Activated T-cell treated with anti-CD3 and anti-CD28 coated beads for 1 hour (primary cell): ENCODE data around the gene DCBLD1.

Source experiments
- DNase-seq: peaks from one replicate; pipeline ENCODE4 v3.0.0-alpha.2; 2020; ENCODE audit warnings: low read depth

Gene DCBLD1

DNA sequence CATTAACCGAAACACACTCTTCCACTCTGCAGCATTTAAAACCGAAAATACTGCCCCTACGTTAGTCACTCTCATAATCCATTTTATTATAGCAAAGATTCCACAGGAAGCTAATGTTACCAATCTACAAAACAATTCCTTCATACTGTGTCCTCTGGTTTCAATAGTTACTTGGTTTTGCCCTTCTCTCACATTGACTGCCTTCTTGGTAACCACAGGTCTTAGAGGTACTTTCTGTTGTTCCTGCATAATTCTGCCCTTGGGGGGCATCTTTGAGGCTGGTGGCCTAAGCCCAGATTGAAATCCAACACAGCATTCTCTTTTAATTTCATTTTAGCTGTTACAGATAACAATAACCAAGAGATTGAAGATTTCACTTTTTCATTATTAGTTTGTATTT is 9.8 kb upstream of the DCBLD1 start:
- DNase-seq = no peak

DNA sequence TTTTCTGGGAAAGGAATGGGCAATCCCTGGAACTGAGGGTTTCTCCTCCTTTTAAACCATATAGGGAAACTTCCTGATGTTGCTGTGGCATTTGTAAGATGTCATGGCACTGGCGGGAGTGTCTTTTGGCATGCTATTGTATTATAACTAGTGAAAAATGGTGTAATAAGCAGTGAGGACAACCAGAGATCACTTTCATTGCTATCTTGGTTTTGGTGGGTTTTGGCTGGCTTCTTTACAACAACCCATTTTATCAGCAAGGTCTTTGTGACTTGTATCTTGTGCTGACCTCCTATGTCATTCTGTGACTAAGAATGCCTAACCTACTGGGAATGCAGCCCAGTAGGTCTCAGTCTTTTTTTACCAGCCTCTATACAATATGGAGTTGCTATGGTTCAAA is 9.1 kb upstream of the DCBLD1 start:
- DNase-seq = no peak

DNA sequence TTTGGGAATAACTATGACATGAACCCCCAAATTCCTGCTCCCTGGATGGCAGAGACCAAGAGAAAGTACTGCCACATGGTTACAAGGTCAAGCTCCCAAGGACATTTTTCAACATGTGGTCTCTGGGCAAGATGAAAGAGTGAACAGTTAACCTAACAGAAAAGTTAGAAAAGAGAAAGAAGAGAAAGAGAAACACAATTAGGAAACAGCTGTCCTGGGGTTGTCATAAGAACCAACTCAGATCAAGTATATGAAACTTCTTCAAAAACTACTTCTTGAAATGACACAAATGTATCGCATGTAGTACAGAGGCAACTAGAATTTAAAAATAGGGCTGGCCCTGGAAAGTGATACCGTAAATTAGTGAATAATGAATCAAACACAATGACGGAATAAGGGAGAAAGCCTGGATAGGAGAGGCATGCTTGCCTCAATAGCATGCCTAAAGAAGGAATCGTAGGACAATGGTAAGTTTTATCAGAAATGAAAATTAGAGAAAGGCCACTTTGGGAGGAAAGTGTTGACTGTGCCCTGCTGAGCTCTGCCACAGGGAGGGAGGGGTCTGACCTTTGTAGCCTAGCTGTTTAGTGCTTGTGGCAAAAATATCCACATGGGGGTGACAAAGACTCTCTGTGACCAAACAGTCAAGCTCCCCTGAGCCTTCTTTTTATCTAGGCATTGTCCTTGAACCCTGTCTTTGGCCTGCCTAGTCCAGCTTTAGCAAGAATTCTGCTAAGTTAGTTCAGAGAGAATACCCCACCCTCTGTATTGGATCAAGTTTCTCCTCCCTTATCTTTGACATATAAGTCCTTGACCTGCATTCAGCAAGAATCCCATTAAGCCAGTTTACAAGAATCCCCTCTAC is 4.3 kb upstream of the DCBLD1 start:
- no peak for DNase-seq

DNA sequence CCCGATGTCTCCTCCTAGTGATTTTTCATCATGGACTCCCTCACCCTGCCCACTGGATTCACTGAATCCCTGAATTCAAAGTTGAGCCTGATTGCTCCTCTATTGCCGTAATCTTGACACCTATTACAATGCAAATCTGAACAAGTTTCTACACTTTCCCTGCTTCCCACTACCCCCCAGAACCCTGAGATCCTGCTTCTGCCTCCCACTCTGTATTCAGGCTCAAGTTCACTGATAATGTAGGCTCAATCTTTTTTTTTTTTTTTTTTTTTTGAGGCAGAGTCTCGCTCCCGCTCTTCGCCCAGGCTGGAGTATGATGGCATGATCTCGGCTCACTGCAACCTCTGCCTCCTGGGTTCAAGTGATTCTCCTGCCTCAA is 3.6 kb upstream of the DCBLD1 start:
- no peak for DNase-seq

DNA sequence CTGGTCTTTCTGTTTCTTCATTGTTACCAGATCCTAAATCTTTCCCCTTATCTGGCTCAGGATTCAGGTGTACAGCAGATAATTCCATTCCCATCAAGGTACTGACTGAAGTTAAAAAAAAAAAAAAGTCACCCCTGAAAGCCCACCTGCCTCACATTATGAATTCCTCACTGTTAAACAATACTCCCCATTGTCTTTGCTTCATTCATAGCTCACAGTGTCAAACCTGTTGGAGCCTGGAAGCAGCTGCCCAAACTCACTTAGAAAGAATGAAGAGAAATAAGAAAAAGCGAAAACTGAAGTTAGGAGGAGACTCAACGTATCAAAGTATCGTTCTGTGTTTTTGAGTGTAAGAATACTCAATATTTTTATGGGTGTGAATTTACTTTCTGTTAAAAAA is 1.8 kb upstream of the DCBLD1 start:
- DNase-seq = no peak

DNA sequence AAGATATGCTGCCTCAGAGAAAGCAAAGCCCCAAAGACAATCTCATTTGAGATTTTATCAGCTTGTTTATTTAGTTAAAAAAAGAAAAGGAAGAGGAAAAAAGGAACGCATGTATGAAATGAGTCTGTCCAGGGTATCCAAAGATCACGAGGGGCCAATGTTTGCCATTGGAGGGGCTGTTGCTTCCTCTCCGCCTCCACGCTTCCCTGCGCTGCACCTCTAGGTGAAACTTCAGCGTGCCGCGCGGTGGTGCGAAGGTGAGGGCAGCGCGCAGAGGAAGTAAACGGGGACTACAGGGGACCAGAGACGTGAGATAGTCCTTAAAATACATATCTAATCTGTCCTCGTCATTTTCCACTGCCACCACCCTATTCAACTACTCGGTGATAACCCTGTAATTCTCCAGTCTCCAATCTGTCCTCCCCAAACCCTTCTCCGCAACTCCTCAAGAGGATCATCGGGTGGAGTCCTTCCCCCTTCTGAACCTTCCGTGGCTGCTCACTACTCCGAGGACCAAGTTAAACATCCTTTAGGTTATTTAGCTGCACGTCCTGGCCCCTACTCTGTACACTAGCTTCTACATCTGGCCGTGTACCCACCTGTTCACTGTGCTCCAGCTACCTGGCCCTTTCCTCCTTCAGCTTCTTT is 1.1 kb upstream of the DCBLD1 start:
- no peak for DNase-seq

DNA sequence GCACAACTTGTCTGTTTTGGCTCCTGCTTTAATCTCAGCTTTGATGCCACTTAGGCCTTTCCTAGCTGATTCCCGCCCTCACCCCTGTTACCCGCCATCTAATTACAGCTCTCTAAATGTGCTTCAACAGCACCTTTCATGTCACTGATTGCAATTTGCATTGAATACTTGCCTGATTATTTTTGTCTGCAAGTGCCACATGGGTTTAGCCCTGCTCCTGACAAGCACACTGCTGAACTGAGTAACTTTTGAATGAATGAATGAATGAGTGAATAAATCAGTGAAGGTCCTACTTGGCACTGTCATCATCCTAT is 591 bp upstream of the DCBLD1 start:
- DNase-seq = no peak

DNA sequence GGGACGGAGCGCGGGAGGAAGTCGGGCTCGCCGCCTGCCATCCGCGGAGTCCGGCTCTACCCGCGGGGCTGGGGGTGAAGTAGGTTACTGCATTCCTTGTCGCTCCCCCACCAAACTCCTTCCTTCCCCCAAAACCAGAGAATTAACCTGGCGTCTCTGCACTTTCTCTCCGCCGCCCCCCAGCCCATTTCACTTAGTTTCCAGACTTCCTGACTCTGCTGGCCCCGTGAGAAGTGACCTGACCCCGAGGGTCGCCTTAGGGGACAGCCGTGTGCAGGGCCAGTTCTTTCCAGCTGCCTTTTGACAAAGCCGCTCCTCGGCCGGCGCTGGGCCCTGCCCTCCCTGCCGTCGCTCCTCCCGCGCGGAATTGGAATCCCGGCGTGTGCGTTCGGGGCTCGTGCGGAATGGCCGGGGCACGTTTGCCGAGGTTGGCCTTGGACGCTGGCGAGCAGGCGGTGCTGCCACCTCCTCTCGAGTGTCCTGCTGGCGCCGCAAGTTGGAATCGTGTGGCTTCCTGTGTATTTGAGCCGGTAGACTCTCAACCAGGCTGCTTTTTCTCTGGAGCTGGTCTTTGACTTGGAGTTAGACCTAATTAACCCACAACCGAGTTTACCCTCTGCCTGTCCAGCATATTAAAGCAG is 650 bp downstream of the DCBLD1 start:
- no peak for DNase-seq

DNA sequence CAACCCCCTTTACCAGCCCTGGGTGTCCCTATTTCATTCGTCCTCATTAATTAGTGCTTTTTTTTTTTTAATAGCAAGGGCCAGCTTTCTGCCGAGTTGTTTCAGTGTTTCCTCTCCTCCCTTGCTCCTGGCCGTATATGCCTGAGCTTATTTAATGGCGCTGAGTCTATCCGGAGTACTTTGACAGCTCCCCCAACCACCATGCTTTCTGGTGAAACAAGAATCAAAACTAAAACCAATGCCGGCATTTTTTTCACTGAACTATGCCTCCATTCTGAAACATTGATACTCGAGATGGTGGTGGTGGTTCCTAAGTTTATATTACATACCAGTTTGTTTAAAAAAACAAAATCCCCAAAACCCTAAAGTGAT is 1.2 kb downstream of the DCBLD1 start:
- DNase-seq = no peak

DNA sequence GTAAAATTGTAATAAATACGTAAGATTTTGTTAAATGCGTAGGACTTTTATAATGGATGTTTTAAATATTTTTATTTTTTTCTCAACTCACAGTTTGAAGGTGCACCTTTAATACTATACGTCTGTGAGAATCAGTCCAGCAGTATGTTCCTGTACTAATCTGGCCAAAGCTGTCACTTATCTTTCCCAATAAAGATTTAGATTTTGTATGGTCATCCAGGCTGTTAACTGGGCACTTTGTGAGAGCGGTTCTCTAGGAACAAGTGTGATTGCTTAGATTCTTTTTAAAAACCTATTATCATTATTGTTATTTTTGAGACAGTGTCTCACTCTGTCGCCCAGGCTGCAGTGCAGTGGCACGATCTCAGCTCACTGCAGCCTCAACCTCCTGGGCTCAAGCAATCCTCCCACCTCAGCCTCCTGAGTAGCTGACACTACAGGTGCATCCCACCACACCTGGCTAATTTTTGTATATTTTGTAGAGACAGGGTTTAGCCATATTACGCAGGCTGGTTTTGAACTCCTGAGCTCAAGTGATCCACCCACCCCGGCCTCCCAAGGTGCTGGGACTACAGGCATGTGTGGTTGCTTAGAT is 1.7 kb downstream of the DCBLD1 start:
- no peak for DNase-seq

DNA sequence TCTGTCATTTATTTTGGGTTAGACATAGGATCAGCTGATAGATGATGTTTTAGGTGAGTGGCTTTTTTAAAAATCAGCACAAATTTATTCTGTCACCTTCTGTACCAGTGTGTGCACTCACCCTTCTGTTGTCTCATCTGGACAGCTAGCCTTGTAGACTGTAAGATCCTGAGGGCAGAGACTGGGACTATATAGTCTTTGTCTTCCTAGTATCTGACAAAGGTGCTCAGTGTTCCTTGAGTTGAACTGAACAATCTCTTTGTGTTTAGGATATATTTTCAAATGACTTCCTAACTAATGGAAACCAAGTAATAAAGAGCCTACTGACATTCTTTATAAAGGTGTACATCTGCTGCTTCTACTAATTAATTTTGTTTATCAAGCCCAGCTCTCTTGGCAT is 3.0 kb downstream of the DCBLD1 start:
- DNase-seq = no peak

DNA sequence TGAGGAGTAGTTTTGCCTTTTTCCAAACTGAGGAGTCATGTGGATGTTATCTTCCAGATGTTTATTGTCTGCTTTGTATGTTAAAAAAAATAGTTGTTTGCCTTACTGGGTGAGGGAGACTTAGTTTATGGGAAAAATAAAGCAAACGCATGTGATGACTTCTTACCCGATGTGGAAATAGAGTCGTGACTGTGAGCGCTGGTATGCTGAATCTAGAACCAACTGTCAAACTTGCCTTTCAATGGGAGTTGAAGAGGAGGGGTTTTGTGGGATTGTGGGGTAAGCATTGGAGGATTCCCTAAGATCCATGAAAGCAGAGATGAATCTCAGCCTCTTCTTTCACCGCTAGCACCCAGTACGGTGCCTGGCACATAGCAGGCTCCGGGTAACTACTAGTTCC is 5.3 kb downstream of the DCBLD1 start:
- no peak for DNase-seq

DNA sequence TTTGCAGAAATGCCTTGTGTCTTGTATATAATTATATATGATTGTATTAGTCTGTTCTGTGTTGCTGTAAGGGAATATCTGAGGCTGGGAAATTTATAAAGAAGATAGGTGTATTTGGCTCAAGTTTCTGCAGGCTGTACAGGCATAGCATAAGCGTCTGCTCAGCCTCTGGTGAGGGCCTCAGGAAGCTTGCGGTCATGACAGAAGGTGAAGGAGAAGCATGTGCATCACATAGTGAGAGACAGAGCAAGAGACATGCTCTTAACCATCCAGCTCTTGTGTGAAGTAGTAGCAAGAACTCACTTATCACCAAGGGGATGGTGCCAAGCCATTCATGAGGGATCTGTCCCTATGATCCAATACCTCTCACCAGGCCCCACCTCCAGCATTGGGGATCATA is 6.5 kb downstream of the DCBLD1 start:
- no peak for DNase-seq

DNA sequence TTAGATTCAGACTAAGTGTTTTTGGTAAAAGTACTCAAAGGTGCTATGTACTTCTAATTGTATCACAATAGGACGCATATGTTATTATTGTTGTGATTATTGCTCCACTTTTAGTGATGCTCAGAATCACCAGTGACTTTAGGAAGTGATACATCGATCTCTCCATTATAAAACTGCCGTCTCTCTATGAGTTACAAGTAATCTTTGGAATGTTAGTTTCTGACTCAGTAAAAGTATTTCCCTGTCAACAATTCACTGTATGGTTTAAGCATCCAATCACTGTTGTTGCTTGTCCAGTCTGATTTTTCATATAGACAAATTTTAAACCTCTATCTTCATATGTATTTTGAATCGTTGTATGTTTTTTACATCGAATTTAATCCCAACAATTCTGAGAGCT is 9.4 kb downstream of the DCBLD1 start:
- no peak for DNase-seq

DNA sequence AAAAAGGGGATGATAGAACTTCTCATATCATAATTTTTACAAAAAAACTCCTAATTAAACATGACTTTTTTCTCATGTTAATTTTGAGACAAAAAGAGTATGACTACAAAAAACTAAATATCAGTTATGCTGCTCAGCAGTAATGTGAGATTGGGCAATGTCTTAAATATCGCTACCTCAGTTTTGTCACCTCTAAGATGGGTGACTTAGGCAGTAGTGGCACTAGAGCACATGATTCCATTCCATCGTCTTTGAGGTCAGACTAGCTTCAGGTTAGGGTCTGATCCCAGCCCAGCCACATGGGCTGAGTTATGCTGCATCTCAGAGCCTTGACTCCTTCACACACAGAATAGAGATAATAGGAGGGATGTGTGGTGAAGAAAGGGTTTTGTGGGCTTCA is 11.0 kb downstream of the DCBLD1 start:
- DNase-seq = no peak

DNA sequence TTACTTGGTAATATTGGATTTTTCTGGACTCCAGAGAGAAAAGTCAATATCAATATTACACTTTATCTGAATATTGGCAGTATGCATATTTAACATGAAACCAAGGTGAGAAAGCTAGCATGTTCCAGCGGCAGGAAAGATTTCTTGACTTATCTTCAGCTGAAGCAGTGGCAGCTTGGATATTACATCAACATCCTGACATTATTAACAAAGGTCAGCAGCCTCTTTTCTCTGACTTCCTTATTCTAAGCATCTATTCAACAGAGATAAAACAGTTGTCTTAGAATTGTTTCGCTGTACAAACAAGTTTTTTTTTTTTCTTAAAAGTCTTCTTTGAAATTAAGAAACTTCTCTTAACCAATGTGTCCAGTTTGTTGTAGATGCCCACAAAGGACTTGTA is 11.8 kb downstream of the DCBLD1 start:
- DNase-seq = no peak

DNA sequence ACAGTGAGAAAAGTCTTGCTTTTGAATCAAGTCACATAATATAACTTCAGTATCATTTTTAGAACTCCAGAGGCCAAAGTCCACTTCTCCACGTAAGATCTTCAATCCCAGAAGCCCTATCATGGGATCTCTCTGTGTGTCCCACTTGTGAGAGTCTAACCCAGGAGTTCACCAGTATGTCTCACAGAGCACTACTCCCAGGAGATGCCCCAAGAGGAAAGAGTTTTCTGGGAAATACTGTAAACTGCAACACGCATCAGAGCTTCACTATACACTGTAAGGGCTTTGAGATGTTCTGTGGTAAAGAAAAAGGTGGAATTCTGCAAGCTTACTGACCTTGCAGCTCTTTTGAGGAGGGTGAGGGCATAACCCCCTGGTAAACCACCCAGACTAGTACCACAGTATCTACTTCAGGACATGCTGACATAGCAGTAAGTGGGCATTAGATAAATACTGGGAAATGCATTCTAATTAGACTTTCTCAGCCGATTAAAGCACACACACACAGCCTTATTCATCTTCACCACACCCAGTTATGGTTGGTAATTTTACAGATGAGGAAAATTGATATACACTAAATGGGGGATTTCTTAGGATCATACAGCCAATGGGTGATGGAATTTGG is 12.3 kb downstream of the DCBLD1 start:
- no peak for DNase-seq

DNA sequence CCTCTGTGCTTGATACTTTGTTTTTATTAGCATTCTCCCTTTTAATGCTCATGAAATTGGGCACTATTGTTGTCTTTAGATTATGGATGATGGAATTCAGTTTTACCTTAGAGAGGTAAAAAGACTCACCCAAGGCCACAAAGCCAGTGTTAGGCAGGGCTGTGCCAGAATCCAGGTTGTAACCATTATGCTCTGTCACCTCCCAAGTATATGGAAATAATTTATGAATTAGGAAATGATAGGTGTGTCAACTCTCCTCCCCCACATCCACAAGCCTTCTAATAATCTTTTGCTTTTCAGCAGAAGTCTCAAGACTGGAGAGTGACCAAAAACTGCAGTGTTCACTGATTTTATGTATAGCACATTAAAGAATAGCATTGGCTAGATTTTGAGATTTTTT is 13.0 kb downstream of the DCBLD1 start:
- no peak for DNase-seq

DNA sequence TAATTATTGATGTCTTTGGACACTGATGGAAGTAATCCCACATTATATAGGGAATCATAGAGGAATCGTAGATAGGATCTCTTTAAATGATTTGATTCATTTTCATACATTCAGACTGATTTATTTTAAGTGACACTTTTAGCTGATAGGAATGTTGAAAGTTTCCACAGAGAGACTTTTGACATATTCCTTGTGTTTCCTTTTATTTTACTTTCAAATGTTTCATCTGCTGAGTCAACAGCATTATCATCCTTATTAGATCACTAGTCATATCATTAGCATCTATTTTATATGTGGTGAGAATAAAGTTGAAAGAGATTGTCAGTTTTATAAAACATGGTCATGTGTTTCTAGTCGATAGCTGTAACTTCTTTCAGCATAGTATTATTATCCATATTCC is 13.4 kb downstream of the DCBLD1 start:
- DNase-seq = no peak

DNA sequence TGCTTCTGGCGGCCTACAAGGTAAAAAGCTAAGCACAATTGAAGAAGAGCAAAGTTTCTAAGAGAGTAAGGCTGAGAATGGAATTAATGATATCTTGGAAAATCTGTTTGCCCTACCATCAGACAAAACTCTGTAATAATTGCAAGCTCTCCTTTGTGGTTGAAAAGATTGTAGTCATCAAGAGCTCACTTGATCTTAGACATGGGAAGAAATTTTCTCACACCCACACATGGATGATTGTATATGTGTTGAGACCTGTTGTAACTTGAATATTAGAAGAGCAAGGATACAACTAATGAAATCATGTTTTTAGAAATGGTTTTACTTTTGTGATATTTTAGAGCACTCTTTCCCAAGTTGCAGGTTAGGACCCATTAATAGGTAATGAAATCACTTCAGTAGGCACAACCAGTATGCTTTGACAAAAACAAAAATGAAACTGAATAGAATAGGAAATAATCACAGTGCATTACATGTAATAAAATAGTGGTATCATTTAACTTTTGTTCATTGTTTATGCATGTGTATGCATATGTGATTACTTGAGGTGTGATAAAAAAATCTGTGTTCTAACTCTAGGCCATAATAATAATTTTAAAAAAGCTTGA is 14.0 kb downstream of the DCBLD1 start:
- DNase-seq = no peak

DNA sequence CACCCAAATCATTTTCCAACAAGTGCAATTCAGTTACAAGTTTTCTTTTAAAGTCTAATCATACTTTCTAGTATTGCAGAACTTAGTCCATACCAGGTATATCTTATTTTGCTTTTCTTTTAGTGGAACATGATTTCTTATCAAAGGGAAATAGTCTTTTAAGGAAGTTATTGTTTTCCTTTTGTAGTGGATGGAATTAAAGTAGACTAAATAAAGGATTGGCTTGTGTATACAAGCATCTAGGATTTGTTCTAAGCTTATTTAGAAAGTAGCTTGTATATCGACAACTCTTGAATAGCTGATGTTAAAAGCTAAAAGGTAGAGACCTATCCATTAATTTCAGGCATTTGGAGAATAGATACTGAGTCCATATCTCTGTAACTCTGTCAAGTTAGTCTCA is 14.8 kb downstream of the DCBLD1 start:
- no peak for DNase-seq

DNA sequence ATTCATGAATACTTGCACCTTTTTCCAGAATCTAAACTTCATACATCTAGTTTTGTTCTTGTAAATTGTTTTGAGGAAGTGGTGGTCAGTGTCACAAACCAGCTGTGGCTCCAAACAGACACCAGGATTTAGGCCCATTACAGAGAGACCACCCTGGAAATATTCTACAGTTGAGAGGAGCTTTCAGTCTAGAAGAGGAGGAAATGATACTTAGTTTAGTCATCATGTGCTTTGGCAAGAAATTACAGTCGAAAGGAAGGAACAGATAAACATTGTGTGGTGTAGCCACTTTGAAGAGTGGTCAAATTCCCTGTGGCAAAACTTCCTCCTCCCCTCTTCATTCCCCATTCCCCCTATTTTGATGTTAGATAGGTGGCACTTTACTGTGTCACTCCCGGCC is 15.7 kb downstream of the DCBLD1 start:
- DNase-seq = no peak
